ENCODE results near the gene DOCK9. TPM values are rescaled to one million over a fixed set of nuclear protein-coding genes. Genes with fewer than 3 reads are reported as not detected.
"Not testable (repeated sequence)": the region's sequence is repeated elsewhere in the genome, so short reads cannot be mapped to it uniquely, and the experiment has no call there.

The DOCK9 gene
- total RNA-seq, 2 experiments from 2014 or later = 57.2 to 59.0 TPM

GRCh38 chr13:98900442-98900841 lies 77.4 kb downstream of the DOCK9 start:
- POLR2A ChIA-PET = no interaction called here
- Mint-ChIP-seq H3K9me3 (no peaks in the 10 kb centered on the region), H3K4me3 (no peak overlapping the region), H3K4me1 (ENCODE audit: low read depth) (peaks cover 16% of the 10 kb centered on the region), H3K27me3 (no peaks in the 10 kb centered on the region), H3K27ac (no peak overlapping the region), H3K36me3 (peaks cover 39% of the 10 kb centered on the region)
- intact Hi-C loops (cut with micrococcal nuclease) = no loop called here
- CTCF ChIA-PET = no interaction called here
- no peak for DNase-seq

GRCh38 chr13:98897706-98898105 lies 80.2 kb downstream of the DOCK9 start:
- intact Hi-C loops (cut with micrococcal nuclease) = no loop called here
- H3K36me3 Mint-ChIP-seq = peaks cover 35% of the 10 kb centered on the region
- CTCF ChIA-PET = no interaction called here

GRCh38 chr13:98896868-98897144 lies 81.1 kb downstream of the DOCK9 start:
- no peak overlapping the region for H3K27ac Mint-ChIP-seq
- CTCF ChIA-PET = no interaction called here
- no peaks in the 10 kb centered on the region for H3K27me3 Mint-ChIP-seq
- H3K36me3 Mint-ChIP-seq = peaks cover 31% of the 10 kb centered on the region
- DNase-seq = no peak
- intact Hi-C loops (cut with micrococcal nuclease) = no loop called here
- POLR2A ChIA-PET = no interaction called here
- peaks cover 6% of the 10 kb centered on the region for H3K4me1 Mint-ChIP-seq (ENCODE audit: low read depth)
- no peaks in the 10 kb centered on the region for H3K9me3 Mint-ChIP-seq
- H3K4me3 Mint-ChIP-seq = no peak overlapping the region

More at GRCh38 chr13:98897706-98898105, 80.2 kb downstream of the DOCK9 start:
- peaks cover 6% of the 10 kb centered on the region for H3K4me1 Mint-ChIP-seq (ENCODE audit: low read depth)
- no peak overlapping the region for H3K27ac Mint-ChIP-seq
- no peaks in the 10 kb centered on the region for H3K27me3 Mint-ChIP-seq
- POLR2A ChIA-PET = no interaction called here
- no peak overlapping the region for H3K4me3 Mint-ChIP-seq
- DNase-seq = no peak
- no peaks in the 10 kb centered on the region for H3K9me3 Mint-ChIP-seq

- CTCF ChIA-PET = interaction anchor here (0.9 to 1.0 kb wide), 2 partner anchors 21 to 27 kb away, joined by 4 read pairs; no protein-coding TSS in a partner anchor
- H3K27ac Mint-ChIP-seq = no peak overlapping the region
- H3K4me1 Mint-ChIP-seq (ENCODE audit: low read depth) = peaks cover 6% of the 10 kb centered on the region
- H3K9me3 Mint-ChIP-seq = no peaks in the 10 kb centered on the region
- intact Hi-C loops (cut with micrococcal nuclease) = no loop called here
- peaks cover 29% of the 10 kb centered on the region for H3K36me3 Mint-ChIP-seq
- no peak for DNase-seq
- POLR2A ChIA-PET = no interaction called here
- H3K4me3 Mint-ChIP-seq = no peak overlapping the region
- H3K27me3 Mint-ChIP-seq = no peaks in the 10 kb centered on the region
Measured at GRCh38 chr13:98896083-98896867, 81.6 kb downstream of the DOCK9 start.

GRCh38 chr13:98894814-98895213 lies 83.0 kb downstream of the DOCK9 start:
- H3K9me3 Mint-ChIP-seq; CTCF ChIA-PET; H3K27me3 Mint-ChIP-seq; intact Hi-C loops (cut with micrococcal nuclease); H3K4me3 Mint-ChIP-seq; DNase-seq; H3K27ac Mint-ChIP-seq; POLR2A ChIA-PET: not testable (repeated sequence)
- Mint-ChIP-seq H3K36me3 (peaks cover 23% of the 10 kb centered on the region), H3K4me1 (ENCODE audit: low read depth) (peaks cover 18% of the 10 kb centered on the region)

- no peak overlapping the region for H3K4me3 Mint-ChIP-seq
- H3K4me1 Mint-ChIP-seq (ENCODE audit: low read depth) = peaks cover 28% of the 10 kb centered on the region
- no peak overlapping the region for H3K27ac Mint-ChIP-seq
- CTCF ChIA-PET = interaction anchor here (1.0 kb wide), 1 partner anchor 24 kb away, joined by 3 read pairs; no protein-coding TSS in a partner anchor
- no peak for DNase-seq
- H3K27me3 Mint-ChIP-seq = no peaks in the 10 kb centered on the region
- no peaks in the 10 kb centered on the region for H3K9me3 Mint-ChIP-seq
- POLR2A ChIA-PET = no interaction called here
- intact Hi-C loops (cut with micrococcal nuclease) = no loop called here
- H3K36me3 Mint-ChIP-seq = peaks cover 21% of the 10 kb centered on the region
Measured at GRCh38 chr13:98893371-98893770, 84.5 kb downstream of the DOCK9 start.

- Mint-ChIP-seq H3K4me3 (no peak overlapping the region), H3K36me3 (peaks cover 23% of the 10 kb centered on the region), H3K27me3 (no peaks in the 10 kb centered on the region), H3K4me1 (ENCODE audit: low read depth) (peaks cover 28% of the 10 kb centered on the region), H3K9me3 (no peaks in the 10 kb centered on the region), H3K27ac (no peak overlapping the region)
- no peak for DNase-seq
- CTCF ChIA-PET = interaction anchor here (0.6 to 1.0 kb wide), 2 partner anchors 16 to 24 kb away, joined by 3 read pairs; no protein-coding TSS in a partner anchor
- intact Hi-C loops (cut with micrococcal nuclease) = no loop called here
- POLR2A ChIA-PET = no interaction called here
Measured at GRCh38 chr13:98892821-98893220, 85.0 kb downstream of the DOCK9 start.

- no peaks in the 10 kb centered on the region for H3K9me3 Mint-ChIP-seq
- no peak for DNase-seq
- CTCF ChIA-PET = interaction anchor here (0.6 kb wide), 1 partner anchor 15 kb away, joined by 3 read pairs; no protein-coding TSS in a partner anchor
- intact Hi-C loops (cut with micrococcal nuclease) = no loop called here
- POLR2A ChIA-PET = no interaction called here
- H3K4me1 Mint-ChIP-seq (ENCODE audit: low read depth) = peaks cover 28% of the 10 kb centered on the region
- H3K27ac Mint-ChIP-seq = no peak overlapping the region
- H3K36me3 Mint-ChIP-seq = peaks cover 19% of the 10 kb centered on the region
- no peaks in the 10 kb centered on the region for H3K27me3 Mint-ChIP-seq
- no peak overlapping the region for H3K4me3 Mint-ChIP-seq
Measured at GRCh38 chr13:98892077-98892476, 85.8 kb downstream of the DOCK9 start.

GRCh38 chr13:98890925-98891324 lies 86.9 kb downstream of the DOCK9 start:
- ChIA-PET POLR2A (interaction anchor here (1.4 kb wide), 1 partner anchor 417 kb away, joined by 4 read pairs; the partner anchor contains the start of gene GPR183), CTCF (interaction anchor here (1.9 kb wide), 1 partner anchor 21 kb away, joined by 12 read pairs; no protein-coding TSS in a partner anchor)
- peaks cover 16% of the 10 kb centered on the region for H3K36me3 Mint-ChIP-seq

GRCh38 chr13:98890186-98890585 lies 87.7 kb downstream of the DOCK9 start:
- CTCF ChIA-PET = interaction anchor here (0.7 to 2.6 kb wide), 7 partner anchors 15 to 312 kb away, joined by 3 to 13 read pairs (median 4); no protein-coding TSS in a partner anchor
- Mint-ChIP-seq H3K9me3 (no peaks in the 10 kb centered on the region), H3K4me3 (no peak overlapping the region), H3K4me1 (ENCODE audit: low read depth) (peaks cover 21% of the 10 kb centered on the region), H3K36me3 (peaks cover 20% of the 10 kb centered on the region), H3K27ac (peak overlapping the region; percentile 65), H3K27me3 (no peaks in the 10 kb centered on the region)
- DNase-seq = peak; percentile 76
- intact Hi-C loops (cut with micrococcal nuclease) = loop anchor here (1.0 kb wide), 4 partner anchors 19 to 136 kb away; no protein-coding TSS in a partner anchor
- POLR2A ChIA-PET = interaction anchor here (0.6 to 1.5 kb wide), 9 partner anchors 17 to 868 kb away, joined by 3 to 6 read pairs (median 3); partner anchors contain the start of gene GPR183

More at GRCh38 chr13:98890925-98891324, 86.9 kb downstream of the DOCK9 start:
- no peak overlapping the region for H3K27ac Mint-ChIP-seq
- intact Hi-C loops (cut with micrococcal nuclease) = loop anchor here (1.0 kb wide), 4 partner anchors 18 to 135 kb away; no protein-coding TSS in a partner anchor
- no peak overlapping the region for H3K4me3 Mint-ChIP-seq
- H3K9me3 Mint-ChIP-seq = no peaks in the 10 kb centered on the region
- H3K4me1 Mint-ChIP-seq (ENCODE audit: low read depth) = peaks cover 21% of the 10 kb centered on the region
- no peaks in the 10 kb centered on the region for H3K27me3 Mint-ChIP-seq
- no peak for DNase-seq

- ChIA-PET POLR2A (interaction anchor here (0.6 to 1.5 kb wide), 9 partner anchors 16 to 867 kb away, joined by 3 to 6 read pairs (median 3); partner anchors contain the start of gene GPR183), CTCF (interaction anchor here (0.7 to 2.6 kb wide), 7 partner anchors 15 to 313 kb away, joined by 3 to 13 read pairs (median 4); no protein-coding TSS in a partner anchor)
- peaks cover 21% of the 10 kb centered on the region for H3K4me1 Mint-ChIP-seq (ENCODE audit: low read depth)
- H3K36me3 Mint-ChIP-seq = peaks cover 20% of the 10 kb centered on the region
- no peak for DNase-seq
- H3K27ac Mint-ChIP-seq = peak overlapping the region; percentile 40
- intact Hi-C loops (cut with micrococcal nuclease) = loop anchor here (1.0 kb wide), 4 partner anchors 20 to 137 kb away; no protein-coding TSS in a partner anchor
- H3K9me3 Mint-ChIP-seq = no peaks in the 10 kb centered on the region
- no peak overlapping the region for H3K4me3 Mint-ChIP-seq
- H3K27me3 Mint-ChIP-seq = no peaks in the 10 kb centered on the region
Measured at GRCh38 chr13:98889419-98890085, 88.3 kb downstream of the DOCK9 start.

GRCh38 chr13:98888890-98889279 lies 89.0 kb downstream of the DOCK9 start:
- Mint-ChIP-seq H3K4me1 (ENCODE audit: low read depth) (peaks cover 21% of the 10 kb centered on the region), H3K27ac (no peak overlapping the region), H3K4me3 (no peak overlapping the region), H3K27me3 (no peaks in the 10 kb centered on the region), H3K36me3 (peaks cover 22% of the 10 kb centered on the region), H3K9me3 (no peaks in the 10 kb centered on the region)
- intact Hi-C loops (cut with micrococcal nuclease) = no loop called here
- no peak for DNase-seq
- ChIA-PET CTCF (interaction anchor here (1.4 to 2.6 kb wide), 3 partner anchors 14 to 140 kb away, joined by 3 to 13 read pairs (median 12); no protein-coding TSS in a partner anchor), POLR2A (interaction anchor here (1.5 kb wide), 1 partner anchor 139 kb away, joined by 6 read pairs; no protein-coding TSS in a partner anchor)
